WTC11 (cell line): Measurements from ENCODE around the gene RSPH4A. TPM values are rescaled to one million over a fixed set of nuclear protein-coding genes. Genes with fewer than 3 reads are reported as not detected.
"Not testable (repeated sequence)": the region's sequence is repeated elsewhere in the genome, so short reads cannot be mapped to it uniquely, and the experiment has no call there.

Source experiments
- ATAC-seq: fragments of 200-7000 bp; cut with Tn5 transposase; 2 replicates; pipeline ENCODE4 v1.10.0; 2021; ENCODE audit warnings: mild to moderate bottlenecking, moderate library complexity
- CTCF ChIA-PET: fragments of 300-600 bp; sonication (Branson Sonifier 250); formaldehyde crosslinking; loops from one replicate; lab custom pipeline; 2021; ENCODE audit warnings: antibody characterized with exemption; lab: Charles Lee
- POLR2A ChIA-PET: fragments of 350-600 bp; sonication (Branson Sonifier 250); formaldehyde crosslinking; loops from one replicate; lab custom pipeline; 2021; ENCODE audit warnings: antibody characterized with exemption; lab: Charles Lee
- DNase-seq: peaks from one replicate; pipeline ENCODE4 v3.0.0; 2021; ENCODE audit warnings: low spot score
- H3K27ac Mint-ChIP-seq: 2 replicates; pipeline ENCODE4 v1.8.0; 2021; ENCODE audit warnings: mixed read lengths
- H3K27me3 Mint-ChIP-seq: 2 replicates; pipeline ENCODE4 v1.8.0; 2021; ENCODE audit warnings: low read depth, mild to moderate bottlenecking, moderate library complexity, mixed read lengths
- H3K36me3 Mint-ChIP-seq: 2 replicates; pipeline ENCODE4 v1.8.0; 2021; ENCODE audit warnings: mixed read lengths
- H3K4me1 Mint-ChIP-seq: 2 replicates; pipeline ENCODE4 v1.8.0; 2022; ENCODE audit warnings: mixed read lengths
- H3K4me3 Mint-ChIP-seq: 2 replicates; pipeline ENCODE4 v1.8.0; 2021; ENCODE audit warnings: mild to moderate bottlenecking, moderate library complexity, mixed read lengths
- H3K9me3 Mint-ChIP-seq: 2 replicates; pipeline ENCODE4 v1.8.0; 2021; ENCODE audit warnings: mixed read lengths
- CDX4 ChIP-seq: fragments of 250-450 bp; sonication (Bioruptor Pico); IDR thresholded peaks from 2 replicates; pipeline ENCODE4 v1.9.0; 2021; ENCODE audit warnings: moderate library complexity, mild to moderate bottlenecking, inconsistent platforms, borderline replicate concordance
- CTCF ChIP-seq: fragments of 200-600 bp; IDR thresholded peaks from 2 replicates; pipeline ENCODE4 v1.8.0; 2022; ENCODE audit warnings: antibody characterized with exemption
- FOXK1 ChIP-seq: sonication (generic); formaldehyde crosslinking; IDR thresholded peaks from 2 replicates; pipeline ENCODE4 v1.8.0; 2022; ENCODE audit warnings: mild to moderate bottlenecking, moderate library complexity, missing genetic modification reagents
- KAT7 ChIP-seq: sonication (generic); formaldehyde crosslinking; IDR thresholded peaks from 2 replicates; pipeline ENCODE4 v1.8.1; 2023; ENCODE audit warnings: missing genetic modification reagents, mild to moderate bottlenecking, borderline replicate concordance
- MYBL2 ChIP-seq: sonication (generic); formaldehyde crosslinking; IDR thresholded peaks from 2 replicates; pipeline ENCODE4 v1.8.1; 2023; ENCODE audit warnings: mild to moderate bottlenecking, moderate library complexity, missing genetic modification reagents
- NFE2L1 ChIP-seq: sonication (generic); formaldehyde crosslinking; IDR thresholded peaks from 2 replicates; pipeline ENCODE4 v1.8.1; 2023; ENCODE audit warnings: missing genetic modification reagents
- NR2C2 ChIP-seq: sonication (generic); formaldehyde crosslinking; IDR thresholded peaks from 2 replicates; pipeline ENCODE4 v1.8.0; 2022; ENCODE audit warnings: mild to moderate bottlenecking, missing genetic modification reagents
- PRDM15 ChIP-seq: sonication (generic); formaldehyde crosslinking; IDR thresholded peaks from 2 replicates; pipeline ENCODE4 v1.8.0; 2022; ENCODE audit warnings: missing genetic modification reagents
- PRRX2 ChIP-seq: fragments of 250-450 bp; sonication (Bioruptor Pico); IDR thresholded peaks from 2 replicates; pipeline ENCODE4 v1.8.0; 2021; ENCODE audit warnings: mild to moderate bottlenecking
- SOX15 ChIP-seq: fragments of 250-450 bp; sonication (Bioruptor Pico); IDR thresholded peaks from 2 replicates; pipeline ENCODE4 v1.9.0; 2021; ENCODE audit warnings: mild to moderate bottlenecking
- ZNF281 ChIP-seq: sonication (generic); formaldehyde crosslinking; IDR thresholded peaks from 2 replicates; pipeline ENCODE4 v1.8.0; 2023; ENCODE audit warnings: mild to moderate bottlenecking, missing genetic modification reagents
- ZNF512 ChIP-seq: sonication (generic); formaldehyde crosslinking; IDR thresholded peaks from 2 replicates; pipeline ENCODE4 v1.8.1; 2022; ENCODE audit warnings: missing genetic modification reagents, borderline replicate concordance
- ZNF532 ChIP-seq: fragments of 250-450 bp; sonication (Bioruptor Pico); IDR thresholded peaks from 2 replicates; pipeline ENCODE4 v1.9.0; 2021; ENCODE audit warnings: mild to moderate bottlenecking, borderline replicate concordance
- total RNA-seq: library from RNA; stranded (reverse); gene quantifications from 3 replicates; pipeline ENCODE4 v1.2.3, GENCODE V29; 2021

The RSPH4A gene
- total RNA-seq, 1 experiment from 2014 or later = 0.57 TPM

GRCh38 chr6:116663308-116663707 lies 47.0 kb downstream of the RSPH4A start (continued):
- TF ChIP-seq CTCF = no peak

- H3K9me3 Mint-ChIP-seq, DNase-seq, H3K27me3 Mint-ChIP-seq, H3K27ac Mint-ChIP-seq, ATAC-seq, H3K4me3 Mint-ChIP-seq, H3K36me3 Mint-ChIP-seq, CTCF ChIA-PET: not testable (repeated sequence)
- POLR2A ChIA-PET = interaction anchor here (0.7 kb wide), 1 partner anchor 67 kb away, joined by 3 read pairs; no protein-coding TSS in a partner anchor
- peaks cover 15% of the 10 kb centered on the region for H3K4me1 Mint-ChIP-seq
Observed at GRCh38 chr6:116664169-116664568, 47.9 kb downstream of the RSPH4A start.

- no peak for ATAC-seq
- H3K4me1 Mint-ChIP-seq = peaks cover 15% of the 10 kb centered on the region
- H3K36me3 Mint-ChIP-seq = no peaks in the 10 kb centered on the region
- H3K9me3 Mint-ChIP-seq = no peaks in the 10 kb centered on the region
- TF ChIP-seq PRDM15 (CRISPR knock-in tag) = no peak
- TF ChIP-seq NFE2L1 (CRISPR knock-in tag) = no peak
- TF ChIP-seq ZNF512 (CRISPR knock-in tag) = no peak
- no peak for TF ChIP-seq NR2C2 (CRISPR knock-in tag)
- TF ChIP-seq FOXK1 (CRISPR knock-in tag) = no peak
- no peak for TF ChIP-seq MYBL2 (CRISPR knock-in tag)
- no peak for TF ChIP-seq ZNF532 (CRISPR knock-in tag)
- TF ChIP-seq PRRX2 = no peak
- no peak for TF ChIP-seq CDX4 (CRISPR knock-in tag)
- no peak for TF ChIP-seq KAT7 (CRISPR knock-in tag)
- no peak for TF ChIP-seq ZNF281
- no peak for TF ChIP-seq SOX15 (CRISPR knock-in tag)
- no peak for DNase-seq
- ChIA-PET POLR2A (interaction anchor here (0.6 to 1.2 kb wide), 2 partner anchors 16 to 49 kb away, joined by 3 read pairs; partner anchors contain the start of gene RSPH4A), CTCF (interaction anchor here (0.7 kb wide), 2 partner anchors 132 to 573 kb away, joined by 3 to 5 read pairs; no protein-coding TSS in a partner anchor)
- H3K4me3 Mint-ChIP-seq = peak overlapping the region; percentile 14
- H3K27me3 Mint-ChIP-seq = no peaks in the 10 kb centered on the region; the same call in 1 of the 2 replicates
- no peak overlapping the region for H3K27ac Mint-ChIP-seq
Observed at GRCh38 chr6:116665464-116665863, 49.2 kb downstream of the RSPH4A start.
